OCI-LY7 (cell line): ENCODE results near the gene USP34.

Experiments used
- EZH2phosphoT487 ChIP-seq: fragments of 200-600 bp; sonication (generic); IDR thresholded peaks from 2 replicates; pipeline ENCODE4 v1.6.1; 2018; ENCODE audit warnings: low read depth, borderline replicate concordance, mild to moderate bottlenecking, mixed run types, antibody characterized with exemption, low read length, moderate library complexity, mixed read lengths
- TF ChIP-seq, protein P1 (sequence below): fragments of 200-600 bp; sonication (generic); conservative IDR thresholded peaks from 2 replicates; pipeline ENCODE4 v1.5.1; 2014; ENCODE audit warnings: mild to moderate bottlenecking, antibody characterized with exemption, low read length, moderate library complexity, mixed read lengths

DNA sequence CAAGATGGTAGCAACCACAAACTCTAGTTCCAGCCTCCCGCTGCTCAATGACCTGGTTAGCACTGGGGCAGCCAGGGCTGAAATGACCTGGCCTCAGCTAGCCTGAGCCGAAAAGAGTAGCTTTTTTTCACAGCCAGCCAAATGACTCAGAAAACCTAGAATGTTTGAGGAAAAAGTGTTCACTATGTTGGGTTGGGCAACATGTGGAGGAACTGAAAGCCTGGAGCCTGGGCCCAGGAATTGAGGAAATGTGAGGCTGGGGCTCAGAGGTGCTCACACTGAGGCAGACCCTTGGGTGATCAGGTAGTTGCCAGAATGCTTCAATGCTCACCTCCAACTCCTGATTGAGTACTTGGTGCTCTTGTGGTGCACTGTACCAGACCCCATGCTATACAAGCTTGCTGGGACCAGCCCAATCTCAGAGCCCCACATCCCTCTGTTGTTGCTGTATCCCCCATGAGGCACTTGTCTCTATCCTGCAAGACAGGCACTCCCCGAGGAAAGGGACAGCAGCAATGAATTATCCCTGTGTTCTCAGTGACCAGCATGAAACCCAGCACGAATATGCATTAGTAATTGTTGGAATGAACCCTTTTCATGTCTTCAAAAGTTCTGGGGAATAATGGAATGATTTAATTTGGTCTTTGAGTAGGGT is 116.2 kb downstream of the USP34 start:
- TF ChIP-seq, protein P1, sequence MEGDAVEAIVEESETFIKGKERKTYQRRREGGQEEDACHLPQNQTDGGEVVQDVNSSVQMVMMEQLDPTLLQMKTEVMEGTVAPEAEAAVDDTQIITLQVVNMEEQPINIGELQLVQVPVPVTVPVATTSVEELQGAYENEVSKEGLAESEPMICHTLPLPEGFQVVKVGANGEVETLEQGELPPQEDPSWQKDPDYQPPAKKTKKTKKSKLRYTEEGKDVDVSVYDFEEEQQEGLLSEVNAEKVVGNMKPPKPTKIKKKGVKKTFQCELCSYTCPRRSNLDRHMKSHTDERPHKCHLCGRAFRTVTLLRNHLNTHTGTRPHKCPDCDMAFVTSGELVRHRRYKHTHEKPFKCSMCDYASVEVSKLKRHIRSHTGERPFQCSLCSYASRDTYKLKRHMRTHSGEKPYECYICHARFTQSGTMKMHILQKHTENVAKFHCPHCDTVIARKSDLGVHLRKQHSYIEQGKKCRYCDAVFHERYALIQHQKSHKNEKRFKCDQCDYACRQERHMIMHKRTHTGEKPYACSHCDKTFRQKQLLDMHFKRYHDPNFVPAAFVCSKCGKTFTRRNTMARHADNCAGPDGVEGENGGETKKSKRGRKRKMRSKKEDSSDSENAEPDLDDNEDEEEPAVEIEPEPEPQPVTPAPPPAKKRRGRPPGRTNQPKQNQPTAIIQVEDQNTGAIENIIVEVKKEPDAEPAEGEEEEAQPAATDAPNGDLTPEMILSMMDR, result no peak
- no peak for TF ChIP-seq EZH2phosphoT487
